Smooth muscle cell (in vitro differentiated cells): ENCODE data around the gene SEMA3E. TPM values are rescaled to one million over a fixed set of nuclear protein-coding genes. Genes with fewer than 3 reads are reported as not detected.

Experiments
- DNase-seq: peaks from one replicate; lab custom pipeline; 2025; ENCODE audit not compliant: unreplicated experiment; lab: John Stamatoyannopoulos, UW
- H2AFZ ChIP-seq: fragments of 200-600 bp; sonication (generic); 2 replicates; pipeline ENCODE4 v1.6.0; 2016; ENCODE audit warnings: antibody characterized with exemption, low read depth, mild to moderate bottlenecking
- H3F3A ChIP-seq: fragments of 200-600 bp; sonication (generic); 2 replicates; pipeline ENCODE4 v1.6.0; 2017; ENCODE audit warnings: antibody characterized with exemption, low read depth
- H3K27ac ChIP-seq: fragments of 200-600 bp; sonication (generic); 2 replicates; pipeline ENCODE4 v1.5.1; 2016; ENCODE audit warnings: low read depth, mild to moderate bottlenecking
- H3K27me3 ChIP-seq: fragments of 200-600 bp; sonication (generic); 2 replicates; pipeline ENCODE4 v1.6.1; 2016; ENCODE audit warnings: low read depth, mild to moderate bottlenecking
- H3K36me3 ChIP-seq: fragments of 200-600 bp; sonication (generic); 2 replicates; pipeline ENCODE4 v1.5.1; 2016; ENCODE audit warnings: low read depth
- H3K4me1 ChIP-seq: fragments of 200-600 bp; sonication (generic); 2 replicates; pipeline ENCODE4 v1.5.1; 2016; ENCODE audit warnings: low read depth
- H3K4me2 ChIP-seq: fragments of 200-600 bp; sonication (generic); 2 replicates; pipeline ENCODE4 v1.6.0; 2016; ENCODE audit warnings: mild to moderate bottlenecking
- H3K4me3 ChIP-seq: fragments of 200-600 bp; sonication (generic); 2 replicates; pipeline ENCODE4 v1.5.1; 2016; ENCODE audit warnings: mild to moderate bottlenecking
- H3K79me2 ChIP-seq: fragments of 200-600 bp; sonication (generic); 2 replicates; pipeline ENCODE4 v1.6.0; 2016; ENCODE audit warnings: low read depth, mild to moderate bottlenecking
- H3K9ac ChIP-seq: fragments of 200-600 bp; sonication (generic); 2 replicates; pipeline ENCODE4 v1.6.0; 2016; ENCODE audit warnings: low read depth
- H3K9me3 ChIP-seq: fragments of 200-600 bp; sonication (generic); replicated peaks from 2 replicates; pipeline ENCODE4 v1.5.1; 2016; ENCODE audit warnings: low read depth
- H4K20me1 ChIP-seq: fragments of 200-600 bp; sonication (generic); 2 replicates; pipeline ENCODE4 v1.6.0; 2016; ENCODE audit warnings: low read depth
- WGBS: methylation state at CpG from one replicate; pipeline ENCODE4 v1.1.7; 2016; ENCODE audit warnings: low lambda C conversion rate; 5-methylcytosine and 5-hydroxymethylcytosine counted together
- polyA plus RNA-seq: library from polyadenylated mRNA; unstranded; fragments of >200 nt; fragmentation: Nextera tagmentation; extraction: Ambion mirVana; gene quantifications from 2 replicates; pipeline ENCODE4 v1.2.1, GENCODE V29; 2016
- small RNA-seq: library from RNA; depleted of rRNA; stranded (forward); fragments of <200 nt; gene quantifications from one replicate; pipeline ENCODE3, GENCODE V24; 2014
- total RNA-seq: library from RNA; depleted of rRNA; stranded (reverse); fragments of >200 nt; gene quantifications from 2 replicates; pipeline ENCODE4 v1.2.3, GENCODE V29; 2014
- TF ChIP-seq, protein P1 (sequence below): fragments of 200-600 bp; sonication (generic); IDR thresholded peaks from 2 replicates; pipeline ENCODE4 v1.5.1; 2017; ENCODE audit warnings: borderline replicate concordance, mild to moderate bottlenecking, antibody characterized with exemption; ENCODE audit not compliant: insufficient read depth, poor library complexity, severe bottlenecking

The SEMA3E gene
- total and polyA plus RNA-seq, 2 experiments from 2014 or later = 0.45 to 0.66 TPM

DNA sequence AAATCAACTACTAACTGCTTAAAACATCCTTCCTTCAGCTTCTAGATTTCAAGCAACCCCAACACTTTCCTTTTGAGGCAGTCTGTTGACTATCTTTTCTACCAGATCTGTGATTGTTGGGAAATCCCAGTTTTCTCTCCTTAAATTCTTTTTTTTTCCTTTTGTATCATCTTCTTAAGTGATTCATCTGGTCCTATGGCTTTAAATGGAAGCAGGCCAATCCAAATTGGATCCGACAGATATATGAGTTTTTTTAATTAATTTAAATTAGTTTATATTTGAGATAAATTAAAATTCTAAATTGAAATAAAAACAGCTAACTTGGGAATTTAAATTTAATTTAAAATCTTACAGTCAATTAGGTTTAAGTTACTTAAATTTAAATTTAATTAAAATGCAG, 335.0 kb downstream of the SEMA3E start:
- WGBS = 89% methylated on average over 1 of the region's 1 CpG
- Histone ChIP-seq H3K9me3 (no peaks in the 10 kb centered on the region), H3K27ac (no peak overlapping the region), H3K4me2 (no peak overlapping the region), H3K9ac (no peak overlapping the region), H3K36me3 (no peaks in the 10 kb centered on the region), H3F3A (no peaks in the 10 kb centered on the region), H3K79me2 (no peaks in the 10 kb centered on the region), H4K20me1 (no peaks in the 10 kb centered on the region), H3K27me3 (no peaks in the 10 kb centered on the region), H2AFZ (no peak overlapping the region), H3K4me1 (no peaks in the 10 kb centered on the region), H3K4me3 (no peak overlapping the region)
- DNase-seq = no peak
- TF ChIP-seq, protein P1, sequence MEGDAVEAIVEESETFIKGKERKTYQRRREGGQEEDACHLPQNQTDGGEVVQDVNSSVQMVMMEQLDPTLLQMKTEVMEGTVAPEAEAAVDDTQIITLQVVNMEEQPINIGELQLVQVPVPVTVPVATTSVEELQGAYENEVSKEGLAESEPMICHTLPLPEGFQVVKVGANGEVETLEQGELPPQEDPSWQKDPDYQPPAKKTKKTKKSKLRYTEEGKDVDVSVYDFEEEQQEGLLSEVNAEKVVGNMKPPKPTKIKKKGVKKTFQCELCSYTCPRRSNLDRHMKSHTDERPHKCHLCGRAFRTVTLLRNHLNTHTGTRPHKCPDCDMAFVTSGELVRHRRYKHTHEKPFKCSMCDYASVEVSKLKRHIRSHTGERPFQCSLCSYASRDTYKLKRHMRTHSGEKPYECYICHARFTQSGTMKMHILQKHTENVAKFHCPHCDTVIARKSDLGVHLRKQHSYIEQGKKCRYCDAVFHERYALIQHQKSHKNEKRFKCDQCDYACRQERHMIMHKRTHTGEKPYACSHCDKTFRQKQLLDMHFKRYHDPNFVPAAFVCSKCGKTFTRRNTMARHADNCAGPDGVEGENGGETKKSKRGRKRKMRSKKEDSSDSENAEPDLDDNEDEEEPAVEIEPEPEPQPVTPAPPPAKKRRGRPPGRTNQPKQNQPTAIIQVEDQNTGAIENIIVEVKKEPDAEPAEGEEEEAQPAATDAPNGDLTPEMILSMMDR = no peak

Small RNA genes lying within 50 kb of the gene (small RNA-seq; reads per million reads assigned to genes)
- gene AC079987.1 = not detected
